ENCODE results near the gene KCNAB2. TPM values are rescaled to one million over a fixed set of nuclear protein-coding genes. Genes with fewer than 3 reads are reported as not detected.

Gene KCNAB2
- polyA plus RNA-seq, 3 donors = 11.5 to 178 (median 22.7) TPM

- Histone ChIP-seq H3K9ac (ENCODE audit: insufficient read depth, low read length, poor library complexity, severe bottlenecking) (no peak overlapping the region), H3K27me3 (ENCODE audit: control insufficient read depth in 2 of 2, insufficient read depth in 2 of 2, low read length in 2 of 2) (no peaks in the 10 kb centered on the region), H3K4me1 (ENCODE audit: control insufficient read depth in 1 of 2, insufficient read depth in 2 of 2, low read length in 2 of 2) (peaks cover 9 to 10% of the 10 kb centered on the region in 2 donors), H3K79me2 (ENCODE audit: insufficient read depth, low read length) (no peaks in the 10 kb centered on the region), H3K9me3 (replicated peaks in 1 of 2; ENCODE audit: control insufficient read depth in 1 of 2, insufficient read depth in 1 of 2, low read length in 2 of 2) (no peaks in the 10 kb centered on the region), H2AFZ (ENCODE audit: insufficient read depth, low read depth, low read length, poor library complexity, severe bottlenecking) (no peak overlapping the region), H3K27ac (ENCODE audit: low read depth in 1 of 2, low read length in 2 of 2) (no peak overlapping the region), H3K4me2 (replicated peaks; ENCODE audit: extremely low read depth, low read length, poor library complexity, severe bottlenecking) (no peak overlapping the region), H3K4me3 (replicated peaks in 1 of 3; ENCODE audit: low read depth in 2 of 3, low read length in 3 of 3) (no peak overlapping the region), H4K20me1 (ENCODE audit: insufficient read depth, low read length) (no peaks in the 10 kb centered on the region), H3K36me3 (replicated peaks in 1 of 2; ENCODE audit: control insufficient read depth in 1 of 2, insufficient read depth in 2 of 2, low read length in 2 of 2) (no peaks in the 10 kb centered on the region)
- H3K4me1 Mint-ChIP-seq = peaks cover 13% of the 10 kb centered on the region
- 60% methylated on average over 4 of the region's 11 CpGs for WGBS (ENCODE audit: insufficient coverage)
- no peak for DNase-seq
- H3K4me3 Mint-ChIP-seq = no peak overlapping the region
- no peak overlapping the region for H3K27ac Mint-ChIP-seq
- intact Hi-C loops (cut with micrococcal nuclease) = no loop called here
- H3K36me3 Mint-ChIP-seq = no peaks in the 10 kb centered on the region
- no peak for TF ChIP-seq CTCF (IDR thresholded peaks at IDR 0.05)
- H3K27me3 Mint-ChIP-seq (ENCODE audit: low read depth in 3 of 3) = peaks cover 4 to 14% (median 12%) of the 10 kb centered on the region in 3 donors
- H3K9me3 Mint-ChIP-seq = peaks cover 0 to 9% (median 2%) of the 10 kb centered on the region in 7 donors
These were observed 84.3 kb downstream of the KCNAB2 start for GRCh38 chr1:6130036-6130435.

GRCh38 chr1:6130596-6130995 lies 84.9 kb downstream of the KCNAB2 start:
- no peaks in the 10 kb centered on the region for H3K27me3 ChIP-seq (ENCODE audit: control insufficient read depth in 2 of 2, insufficient read depth in 2 of 2, low read length in 2 of 2)
- 96% methylated on average over 7 of the region's 7 CpGs for WGBS (ENCODE audit: insufficient coverage)
- peaks cover 13% of the 10 kb centered on the region for H3K4me1 Mint-ChIP-seq
- H3K9ac ChIP-seq (ENCODE audit: insufficient read depth, low read length, poor library complexity, severe bottlenecking) = no peak overlapping the region
- DNase-seq = no peak
- no peak overlapping the region for H3K4me2 ChIP-seq (replicated peaks; ENCODE audit: extremely low read depth, low read length, poor library complexity, severe bottlenecking)
- no peak for TF ChIP-seq CTCF (IDR thresholded peaks at IDR 0.05)
- no peak overlapping the region for H3K4me3 Mint-ChIP-seq
- no peak overlapping the region for H2AFZ ChIP-seq (ENCODE audit: insufficient read depth, low read depth, low read length, poor library complexity, severe bottlenecking)
- no peaks in the 10 kb centered on the region for H3K9me3 ChIP-seq (replicated peaks in 1 of 2; ENCODE audit: control insufficient read depth in 1 of 2, insufficient read depth in 1 of 2, low read length in 2 of 2)
- peaks cover 4 to 13% (median 9%) of the 10 kb centered on the region in 3 donors for H3K27me3 Mint-ChIP-seq (ENCODE audit: low read depth in 3 of 3)
- peaks cover 0 to 9% (median 2%) of the 10 kb centered on the region in 7 donors for H3K9me3 Mint-ChIP-seq
- intact Hi-C loops (cut with micrococcal nuclease) = no loop called here
- H3K36me3 Mint-ChIP-seq = no peaks in the 10 kb centered on the region
- H3K79me2 ChIP-seq (ENCODE audit: insufficient read depth, low read length) = no peaks in the 10 kb centered on the region
- no peak overlapping the region for H3K27ac ChIP-seq (ENCODE audit: low read depth in 1 of 2, low read length in 2 of 2)
- H3K36me3 ChIP-seq (replicated peaks in 1 of 2; ENCODE audit: control insufficient read depth in 1 of 2, insufficient read depth in 2 of 2, low read length in 2 of 2) = no peaks in the 10 kb centered on the region
- no peak overlapping the region for H3K27ac Mint-ChIP-seq
- H3K4me1 ChIP-seq (ENCODE audit: control insufficient read depth in 1 of 2, insufficient read depth in 2 of 2, low read length in 2 of 2) = peaks cover 9 to 10% of the 10 kb centered on the region in 2 donors
- H4K20me1 ChIP-seq (ENCODE audit: insufficient read depth, low read length) = no peaks in the 10 kb centered on the region
- no peak overlapping the region for H3K4me3 ChIP-seq (replicated peaks in 1 of 3; ENCODE audit: low read depth in 2 of 3, low read length in 3 of 3)
